Measurements from ENCODE around the gene TMEM208.

- no peak for TF ChIP-seq EZH2phosphoT487 (IDR thresholded peaks at IDR 0.05; ENCODE audit: insufficient read depth, low read depth)
- no peak for TF ChIP-seq EZH2 (IDR thresholded peaks at IDR 0.05; ENCODE audit: insufficient read depth, poor library complexity, severe bottlenecking)
Measured at GRCh38 chr16:67194260-67194659, 32.7 kb upstream of the TMEM208 start.
